ENCODE results near the gene ASCL1.

Gene ASCL1

DNA sequence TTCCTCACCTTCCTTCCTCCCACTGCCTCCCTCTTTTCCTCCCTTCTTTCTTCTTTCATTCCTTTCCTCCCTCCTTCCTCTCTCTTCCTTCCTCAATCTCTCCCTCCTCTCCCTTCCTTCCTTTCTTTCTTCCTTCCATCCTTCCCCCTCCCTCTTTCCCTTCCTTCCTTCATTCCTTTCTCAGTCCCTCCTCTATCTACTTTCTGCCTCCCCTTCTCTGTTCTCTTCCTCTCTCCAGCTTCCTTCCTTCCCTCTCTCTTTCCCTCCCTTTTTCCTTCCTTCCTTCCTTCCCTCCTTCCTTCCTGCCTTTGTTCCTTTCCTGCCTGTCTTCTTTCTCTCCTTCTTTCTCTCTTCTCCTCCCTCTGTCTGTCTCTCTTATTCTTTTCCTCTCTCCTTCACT lies 16.1 kb downstream of the ASCL1 start:
- in situ Hi-C loops (cut with MboI; ENCODE audit: low sequenced_read_pairs): no loop called here

GRCh38 chr12:102976609-102977280 lies 19.3 kb downstream of the ASCL1 start:
- in situ Hi-C loops (cut with MboI; ENCODE audit: low sequenced_read_pairs): no loop called here

GRCh38 chr12:102977945-102978706 lies 20.7 kb downstream of the ASCL1 start:
- in situ Hi-C loops (cut with MboI; ENCODE audit: low sequenced_read_pairs): no loop called here

DNA sequence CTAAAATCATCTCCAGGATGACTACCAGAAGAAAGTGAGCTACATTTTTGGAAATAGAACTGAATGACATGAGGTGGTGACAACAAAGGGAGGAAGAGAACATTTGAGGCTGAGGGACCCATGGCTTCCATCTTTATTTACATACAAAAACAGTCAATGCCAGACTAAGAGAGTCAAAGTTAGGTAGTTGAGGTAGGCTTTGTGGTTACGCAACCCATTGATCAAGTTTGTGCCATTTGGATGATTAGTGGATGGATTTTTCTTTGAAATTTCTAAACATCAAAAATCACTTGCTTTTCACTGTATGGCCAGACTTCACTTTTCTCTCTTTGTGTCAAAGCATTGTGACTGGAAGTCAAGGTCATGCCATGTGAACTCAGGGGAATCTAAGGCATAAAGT lies 22.9 kb downstream of the ASCL1 start:
- in situ Hi-C loops (cut with MboI; ENCODE audit: low sequenced_read_pairs): no loop called here

DNA sequence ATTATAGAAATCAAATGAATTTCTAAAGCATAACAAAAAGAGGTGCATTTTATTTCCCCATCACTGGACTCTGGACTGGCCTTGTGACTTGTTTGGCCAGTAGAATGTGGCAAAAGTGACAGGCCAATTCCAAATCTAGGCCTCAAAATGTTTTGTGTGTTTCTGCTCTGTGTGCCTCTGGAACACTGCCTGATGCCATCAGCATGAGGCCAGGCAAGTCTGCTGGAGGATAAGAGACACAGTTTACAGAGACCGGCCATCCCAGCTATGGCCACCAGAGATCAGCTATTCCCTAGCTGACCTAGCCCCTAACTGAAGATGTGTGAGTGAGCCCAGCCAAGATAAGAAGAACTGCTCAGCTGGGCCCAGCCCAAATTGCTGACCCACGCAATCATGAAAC lies 32.9 kb downstream of the ASCL1 start:
- in situ Hi-C loops (cut with MboI; ENCODE audit: low sequenced_read_pairs): no loop called here

- in situ Hi-C loops (cut with MboI; ENCODE audit: low sequenced_read_pairs): no loop called here
These were observed 34.8 kb downstream of the ASCL1 start for GRCh38 chr12:102992297-102992696.

- in situ Hi-C loops (cut with MboI; ENCODE audit: low sequenced_read_pairs): no loop called here
These were observed 35.2 kb downstream of the ASCL1 start for GRCh38 chr12:102992720-102993119.

- in situ Hi-C loops (cut with MboI; ENCODE audit: low sequenced_read_pairs): no loop called here
These were observed 36.1 kb downstream of the ASCL1 start for GRCh38 chr12:102993537-102993936.

GRCh38 chr12:102995372-102995771 lies 37.9 kb downstream of the ASCL1 start:
- in situ Hi-C loops (cut with MboI; ENCODE audit: low sequenced_read_pairs): no loop called here

All from HL-60/S4 (cell line).